Measurements from ENCODE around the gene PGA5. TPM values are rescaled to one million over a fixed set of nuclear protein-coding genes. Genes with fewer than 3 reads are reported as not detected.
"Not testable (repeated sequence)": the region's sequence is repeated elsewhere in the genome, so short reads cannot be mapped to it uniquely, and the experiment has no call there.

PGA5 gene
- total RNA-seq, 1 experiment from 2014 or later = 0.33 TPM

GRCh38 chr11:61250796-61251765 lies 10.1 kb downstream of the PGA5 start:
- not testable (repeated sequence) for H2BK12ac ChIP-seq (ENCODE audit: insufficient read length, low read depth, low read length); H3K56ac ChIP-seq (ENCODE audit: insufficient read length, low read depth, low read length); H4K8ac ChIP-seq (replicated peaks; ENCODE audit: insufficient read length, low read depth, low read length); H2BK5ac ChIP-seq (ENCODE audit: insufficient read length, low read length); H3K14ac ChIP-seq (ENCODE audit: insufficient read depth, low read length); H3K9me3 Mint-ChIP-seq; H3K27ac Mint-ChIP-seq; H2BK15ac ChIP-seq (ENCODE audit: low read depth, low read length); H3K9me3 ChIP-seq (ENCODE audit: control insufficient read depth, low read depth, low read length); H2AFZ ChIP-seq (ENCODE audit: low read length); H4K5ac ChIP-seq (ENCODE audit: insufficient read length, low read depth, low read length); H3T11ph ChIP-seq (ENCODE audit: low read length); H3K23me2 ChIP-seq (ENCODE audit: insufficient read length, low read depth, low read length, poor library complexity, severe bottlenecking); H4K91ac ChIP-seq (ENCODE audit: insufficient read length, low read depth, low read length); H3K79me1 ChIP-seq (ENCODE audit: insufficient read depth, low read depth, low read length, poor library complexity, severe bottlenecking); H3K4ac ChIP-seq (ENCODE audit: low read depth, low read length); H3K27ac ChIP-seq (ENCODE audit: insufficient read length, low read depth, low read length); DNase-seq; H3K27me3 Mint-ChIP-seq (ENCODE audit: low read depth); H3K9ac ChIP-seq (ENCODE audit: extremely low read depth, insufficient read length, low read length); H3K18ac ChIP-seq (ENCODE audit: insufficient read length, low read depth, low read length); H3K4me1 ChIP-seq (ENCODE audit: insufficient read depth, low read length); H3K4me3 Mint-ChIP-seq; H4K20me1 ChIP-seq (ENCODE audit: control insufficient read depth, insufficient read depth, insufficient read length); H2AK5ac ChIP-seq (ENCODE audit: insufficient read length, low read length); H3K23ac ChIP-seq (ENCODE audit: insufficient read length, low read depth, low read length); H3K79me2 ChIP-seq (ENCODE audit: insufficient read depth, low read length); H3K4me1 Mint-ChIP-seq; H2BK20ac ChIP-seq (ENCODE audit: low read depth, low read length, poor library complexity, severe bottlenecking); H3K4me2 ChIP-seq (ENCODE audit: insufficient read depth, insufficient read length, low read length); H3K27me3 ChIP-seq (ENCODE audit: insufficient read depth, low read length); H3K36me3 Mint-ChIP-seq (ENCODE audit: insufficient read depth in 1 of 3, low read depth in 3 of 3); H2BK120ac ChIP-seq (ENCODE audit: low read depth, low read length, poor library complexity, severe bottlenecking)
- no CpG with 5 or more reads among the region's 20 CpGs for WGBS (ENCODE audit: extremely low coverage, insufficient read length, low lambda C conversion rate)

- H2AFZ ChIP-seq (ENCODE audit: low read length); H3K27ac ChIP-seq (ENCODE audit: insufficient read length, low read depth, low read length); H4K91ac ChIP-seq (ENCODE audit: insufficient read length, low read depth, low read length); H4K20me1 ChIP-seq (ENCODE audit: control insufficient read depth, insufficient read depth, insufficient read length); H3K18ac ChIP-seq (ENCODE audit: insufficient read length, low read depth, low read length); H2BK5ac ChIP-seq (ENCODE audit: insufficient read length, low read length); H3K23me2 ChIP-seq (ENCODE audit: insufficient read length, low read depth, low read length, poor library complexity, severe bottlenecking); H3K36me3 Mint-ChIP-seq (ENCODE audit: insufficient read depth in 1 of 3, low read depth in 3 of 3); H3K27me3 ChIP-seq (ENCODE audit: insufficient read depth, low read length); H2BK12ac ChIP-seq (ENCODE audit: insufficient read length, low read depth, low read length); H2BK120ac ChIP-seq (ENCODE audit: low read depth, low read length, poor library complexity, severe bottlenecking); H2BK15ac ChIP-seq (ENCODE audit: low read depth, low read length); H3K23ac ChIP-seq (ENCODE audit: insufficient read length, low read depth, low read length); H2AK5ac ChIP-seq (ENCODE audit: insufficient read length, low read length); H3K79me1 ChIP-seq (ENCODE audit: insufficient read depth, low read depth, low read length, poor library complexity, severe bottlenecking); H3K4me1 Mint-ChIP-seq; H3K4ac ChIP-seq (ENCODE audit: low read depth, low read length); H3K4me2 ChIP-seq (ENCODE audit: insufficient read depth, insufficient read length, low read length); H3K4me3 Mint-ChIP-seq; H3K27me3 Mint-ChIP-seq (ENCODE audit: low read depth); DNase-seq; H3K56ac ChIP-seq (ENCODE audit: insufficient read length, low read depth, low read length); H3T11ph ChIP-seq (ENCODE audit: low read length); H3K79me2 ChIP-seq (ENCODE audit: insufficient read depth, low read length); H3K9ac ChIP-seq (ENCODE audit: extremely low read depth, insufficient read length, low read length); H3K14ac ChIP-seq (ENCODE audit: insufficient read depth, low read length); H2BK20ac ChIP-seq (ENCODE audit: low read depth, low read length, poor library complexity, severe bottlenecking); H3K9me3 Mint-ChIP-seq; H3K4me1 ChIP-seq (ENCODE audit: insufficient read depth, low read length); H4K8ac ChIP-seq (replicated peaks; ENCODE audit: insufficient read length, low read depth, low read length); H3K9me3 ChIP-seq (ENCODE audit: control insufficient read depth, low read depth, low read length); H4K5ac ChIP-seq (ENCODE audit: insufficient read length, low read depth, low read length); H3K27ac Mint-ChIP-seq: not testable (repeated sequence)
- WGBS (ENCODE audit: extremely low coverage, insufficient read length, low lambda C conversion rate) = no CpG with 5 or more reads among the region's 1 CpG
Observed at GRCh38 chr11:61252332-61252731, 11.4 kb downstream of the PGA5 start.
